HG03342 (cell line): ENCODE data around the gene HTR3E.
A peak's percentile ranks its signal among the peaks of the same experiment; 100 is the strongest.
"Not testable (repeated sequence)": the region's sequence is repeated elsewhere in the genome, so short reads cannot be mapped to it uniquely, and the experiment has no call there.

Experiments used
- ATAC-seq: cut with Tn5 transposase; IDR thresholded peaks from one replicate; pipeline ENCODE4 v1.9.1; 2021; ENCODE audit warnings: mild to moderate bottlenecking, moderate library complexity; ENCODE audit not compliant: unreplicated experiment

The HTR3E gene

GRCh38 chr3:184110316-184110725, 13.5 kb downstream of the HTR3E start:
- ATAC-seq = no peak

DNA sequence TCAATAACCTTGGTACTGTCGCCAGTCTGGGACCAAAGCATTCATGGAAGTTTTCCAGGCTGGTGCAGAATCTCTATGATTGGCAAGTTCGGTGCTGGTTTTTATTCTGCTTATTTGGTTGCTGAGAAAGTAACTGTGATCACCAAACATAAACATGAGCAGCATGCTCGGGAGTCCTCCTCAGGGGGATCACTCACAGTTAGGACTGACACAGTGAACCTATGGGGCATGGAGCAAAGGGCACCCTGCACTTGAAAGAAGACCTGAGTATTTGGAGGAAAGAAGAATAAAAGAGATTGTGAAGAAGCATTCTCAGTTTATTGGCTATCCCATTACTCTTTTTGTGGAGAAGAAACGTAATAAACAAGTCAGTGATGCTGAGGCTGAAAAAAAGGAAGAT, 19.2 kb downstream of the HTR3E start:
- ATAC-seq = no peak

- ATAC-seq = no peak
Observed at GRCh38 chr3:184117636-184118035, 20.8 kb downstream of the HTR3E start.

DNA sequence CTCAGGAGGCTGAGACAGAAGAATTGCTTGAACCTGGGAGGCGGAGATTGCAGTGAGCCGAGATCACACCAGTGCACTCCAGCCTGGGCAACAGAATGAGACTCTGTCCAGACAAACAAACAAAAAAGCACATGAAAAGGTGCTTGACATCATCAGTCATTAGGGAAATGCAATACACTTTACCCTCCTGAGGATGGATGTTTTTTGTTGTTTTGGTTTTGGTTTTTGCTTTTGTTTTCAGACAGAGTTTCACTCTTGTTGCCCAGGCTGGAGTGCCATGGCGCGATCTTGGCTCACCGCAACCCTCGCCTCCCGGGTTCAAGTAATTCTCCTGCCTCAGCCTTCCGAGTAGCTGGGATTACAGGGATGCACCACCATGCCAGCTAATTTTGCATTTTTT, 24.2 kb downstream of the HTR3E start:
- ATAC-seq = not testable (repeated sequence)

GRCh38 chr3:184126006-184126405, 29.1 kb downstream of the HTR3E start:
- no peak for ATAC-seq

GRCh38 chr3:184129012-184129411, 32.1 kb downstream of the HTR3E start:
- ATAC-seq = no peak

DNA sequence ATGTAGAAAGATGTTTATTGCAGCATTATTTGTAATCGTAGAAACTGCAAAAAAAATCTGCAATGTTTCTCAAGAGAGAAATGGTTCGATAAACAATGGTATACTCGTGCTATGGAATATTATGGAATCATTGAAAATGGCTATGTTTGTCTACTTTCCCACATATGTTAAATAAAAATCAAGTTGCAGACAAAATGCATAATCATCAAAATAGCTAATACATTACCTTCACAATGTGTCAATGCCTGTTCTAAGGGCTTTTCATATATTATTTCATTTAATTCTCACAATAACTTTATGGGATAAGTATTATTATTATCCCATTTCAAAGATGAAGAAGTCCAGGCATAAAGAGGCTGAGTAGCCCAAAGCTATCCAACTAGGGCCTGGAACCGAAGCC, 36.1 kb downstream of the HTR3E start:
- no peak for ATAC-seq

GRCh38 chr3:184133840-184134745, 37.2 kb downstream of the HTR3E start:
- peak; percentile 43 for ATAC-seq

GRCh38 chr3:184134746-184135148, 37.9 kb downstream of the HTR3E start:
- ATAC-seq = peak; percentile 12

GRCh38 chr3:184135149-184135910, 38.5 kb downstream of the HTR3E start, which contains the start of gene EIF2B5:
Gene EIF2B5 (plus strand): TSS chr3:184135358. CDS start chr3:184135386, 28 bp downstream.
- peak; percentile 86 for ATAC-seq

DNA sequence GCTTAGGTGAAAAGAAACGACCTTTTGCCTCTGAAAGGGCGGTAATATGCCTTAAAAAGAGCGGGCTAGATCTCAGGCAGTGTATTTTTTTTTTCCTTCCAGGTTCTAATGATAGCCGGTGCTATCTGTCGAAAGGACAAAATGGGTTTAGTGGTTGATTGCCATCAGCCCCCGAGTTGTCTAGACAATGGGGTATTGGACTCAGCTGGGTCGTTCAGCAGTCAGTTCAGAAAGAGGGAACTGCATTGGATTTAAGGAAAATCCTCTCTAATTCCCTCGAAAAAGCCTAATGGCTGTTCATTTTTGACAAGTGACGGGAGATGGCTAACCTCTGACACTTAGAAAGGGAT, 39.0 kb downstream of the HTR3E start:
- no peak for ATAC-seq

- no peak for ATAC-seq
Observed at GRCh38 chr3:184140436-184140835, 43.6 kb downstream of the HTR3E start.

DNA sequence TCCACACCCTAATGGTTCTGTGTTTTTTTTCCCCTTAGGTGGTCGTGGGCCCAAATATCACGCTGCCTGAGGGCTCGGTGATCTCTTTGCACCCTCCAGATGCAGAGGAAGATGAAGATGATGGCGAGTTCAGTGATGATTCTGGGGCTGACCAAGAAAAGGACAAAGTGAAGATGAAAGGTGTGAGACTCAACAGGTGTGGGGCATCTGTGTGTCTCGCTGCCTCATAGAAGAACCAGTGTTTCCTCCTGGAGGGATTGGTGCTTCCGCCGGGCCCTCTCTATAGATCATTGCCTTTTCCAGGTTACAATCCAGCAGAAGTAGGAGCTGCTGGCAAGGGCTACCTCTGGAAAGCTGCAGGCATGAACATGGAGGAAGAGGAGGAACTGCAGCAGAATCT, 45.3 kb downstream of the HTR3E start:
- ATAC-seq = no peak

- no peak for ATAC-seq
Observed at GRCh38 chr3:184143327-184143726, 46.5 kb downstream of the HTR3E start.

DNA sequence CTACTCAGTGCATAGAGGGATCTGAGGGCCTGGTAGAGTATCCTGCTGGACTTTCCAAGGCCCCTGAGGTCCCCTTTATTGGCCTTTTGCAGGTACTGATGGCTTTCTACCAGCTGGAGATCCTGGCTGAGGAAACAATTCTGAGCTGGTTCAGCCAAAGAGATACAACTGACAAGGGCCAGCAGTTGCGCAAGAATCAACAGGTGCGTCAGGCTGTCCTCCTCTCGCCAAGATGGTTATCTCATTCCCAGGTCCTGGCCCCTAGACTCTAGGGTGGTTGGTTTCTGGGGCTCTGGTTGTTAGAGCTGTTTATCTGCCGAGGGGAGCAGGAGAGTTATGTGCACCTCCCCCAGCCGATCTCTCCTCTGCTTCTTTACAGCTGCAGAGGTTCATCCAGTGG, 47.6 kb downstream of the HTR3E start:
- ATAC-seq = no peak

DNA sequence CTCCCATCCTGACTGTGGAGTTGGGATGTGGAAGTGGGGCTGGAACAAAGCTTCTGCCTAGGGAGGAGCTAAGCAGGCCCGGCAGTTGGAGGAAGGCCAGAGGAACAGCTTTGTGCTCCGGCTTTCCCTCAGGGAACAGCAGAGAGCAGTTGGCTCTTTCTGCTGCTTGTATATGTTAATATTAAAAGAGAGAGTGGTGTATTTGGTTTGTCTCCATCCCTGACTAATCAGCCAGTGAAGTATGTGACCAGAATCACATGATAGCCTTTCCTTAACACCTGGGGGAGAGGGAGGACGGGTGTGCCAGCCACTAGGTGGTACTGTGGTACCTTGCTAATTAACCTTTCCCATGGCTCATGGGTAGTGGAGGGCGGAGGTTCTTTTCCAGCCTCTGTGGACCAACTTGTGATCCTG, 48.3 kb downstream of the HTR3E start:
- ATAC-seq = no peak

DNA sequence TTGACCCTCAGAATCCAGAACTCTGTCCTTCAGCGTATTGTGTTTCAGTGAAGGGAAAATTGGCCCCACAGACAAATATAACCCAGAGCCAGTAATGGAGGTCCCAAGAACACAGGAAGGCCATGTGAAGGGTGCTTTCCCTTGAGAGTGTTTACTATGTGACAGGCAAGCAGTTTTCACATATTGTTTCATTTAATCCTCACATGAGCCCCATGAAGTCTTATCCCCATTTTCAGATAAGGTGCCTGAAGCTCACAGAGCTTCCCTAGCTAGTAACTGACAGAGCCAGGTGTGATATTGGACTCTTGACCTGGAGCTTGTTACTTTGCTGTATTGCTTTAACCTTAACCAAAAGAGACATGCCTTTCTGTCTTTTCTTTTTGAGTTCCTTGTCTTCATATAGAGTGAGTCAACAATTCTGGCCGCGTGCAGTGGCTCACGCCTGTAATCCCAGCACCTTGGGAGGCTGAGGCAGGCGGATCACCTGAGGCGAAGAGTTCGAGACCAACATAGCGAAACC, 48.9 kb downstream of the HTR3E start:
- ATAC-seq = no peak

- no peak for ATAC-seq
Observed at GRCh38 chr3:184148076-184148475, 51.2 kb downstream of the HTR3E start.

- no peak for ATAC-seq
Observed at GRCh38 chr3:184149123-184149522, 52.3 kb downstream of the HTR3E start.

- not testable (repeated sequence) for ATAC-seq
Observed at GRCh38 chr3:184149770-184150169, 52.9 kb downstream of the HTR3E start.

DNA sequence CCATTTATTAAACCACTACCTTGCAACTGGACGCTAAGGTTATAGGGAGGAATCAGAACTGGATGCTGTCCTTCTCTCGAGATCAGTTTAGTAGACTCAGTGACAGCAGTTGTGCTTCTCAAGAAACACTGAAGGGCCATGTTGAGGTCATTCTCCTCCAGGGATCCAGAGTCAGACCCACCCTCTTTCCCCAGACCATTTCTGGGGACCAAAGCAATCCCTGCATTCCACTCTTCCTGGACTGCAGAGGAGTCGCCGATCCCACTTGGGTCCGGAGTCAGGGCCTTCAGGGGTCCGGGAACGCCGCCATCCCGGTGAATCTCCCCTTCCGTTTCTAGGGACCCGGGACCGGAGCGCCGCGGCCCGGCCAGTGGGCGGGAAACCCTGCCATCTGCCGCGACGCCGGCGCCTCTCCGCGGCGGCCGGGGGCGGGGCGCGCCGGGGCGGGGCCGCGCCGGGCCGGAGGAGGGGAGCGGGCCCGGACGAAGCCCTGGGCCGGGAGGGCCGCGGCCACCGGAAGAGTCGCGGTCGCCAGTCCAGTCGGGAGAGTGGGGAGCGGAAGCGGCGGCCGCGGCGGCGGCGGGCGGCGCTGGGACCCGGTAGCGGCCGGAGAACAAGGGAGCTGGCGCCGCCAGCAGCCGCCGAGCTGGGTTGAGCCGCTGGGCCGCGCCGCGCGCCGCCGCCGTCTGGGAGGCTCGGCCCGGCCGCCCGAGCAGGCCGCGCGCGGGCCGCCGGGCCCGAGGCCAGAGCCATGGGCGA, 58.2 kb downstream of the HTR3E start, which contains the start of gene DVL3:
Gene DVL3, plus strand, starts transcription at position 493 of the 759 bp plus-strand sequence. Its CDS starts 259 bp downstream, at position 752.
- ATAC-seq = peak; percentile 62
